Activated effector memory CD4-positive, alpha-beta T cell treated with Interleukin-2 at 50 U/mL for 16 hours (primary cell): Measurements from ENCODE around the gene AGL.
"Not testable (repeated sequence)": the region's sequence is repeated elsewhere in the genome, so short reads cannot be mapped to it uniquely, and the experiment has no call there.

Experiments used
- DNase-seq: peaks from one replicate; pipeline ENCODE4 v3.0.0-alpha.2; 2020

The AGL gene

DNA sequence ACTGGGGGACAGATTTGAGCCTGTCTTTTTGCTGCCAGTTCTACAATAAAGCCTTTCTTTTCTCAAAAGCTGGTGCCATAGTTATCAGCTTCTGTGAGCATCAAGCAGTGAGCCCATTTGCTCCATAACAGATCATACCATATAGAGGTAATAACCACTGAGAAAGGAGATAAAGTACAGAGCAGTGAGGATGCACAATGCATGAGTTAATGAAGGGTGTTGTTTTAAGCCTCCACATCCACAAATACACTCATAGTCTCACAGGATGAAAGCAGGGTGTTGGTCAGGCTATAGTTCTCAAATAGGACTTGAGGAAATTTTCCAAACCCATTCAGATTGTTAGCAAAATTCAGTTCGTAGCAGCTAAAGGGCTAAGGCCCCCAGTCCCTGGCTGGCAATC is 94.0 kb downstream of the AGL start:
- DNase-seq = no peak

DNA sequence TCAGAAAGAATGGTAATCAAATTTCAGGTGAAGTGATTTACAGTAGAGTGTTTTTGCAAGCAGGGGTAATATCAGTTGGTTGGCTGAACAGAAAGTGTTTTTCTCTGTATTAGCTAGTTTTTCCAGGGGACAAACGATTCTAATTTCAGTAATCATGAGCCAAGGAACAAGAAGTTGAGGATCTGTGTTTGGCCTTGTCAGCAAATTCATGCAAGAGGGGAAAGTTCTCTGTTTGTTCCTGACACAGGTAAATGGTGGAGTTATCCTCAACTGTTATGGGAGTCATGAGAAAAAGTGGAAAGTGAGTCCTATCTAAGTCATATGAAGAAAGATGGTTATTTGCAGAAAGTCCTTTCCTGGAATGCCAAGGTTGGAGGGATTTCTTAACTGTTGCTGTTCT is 95.0 kb downstream of the AGL start:
- DNase-seq = no peak

DNA sequence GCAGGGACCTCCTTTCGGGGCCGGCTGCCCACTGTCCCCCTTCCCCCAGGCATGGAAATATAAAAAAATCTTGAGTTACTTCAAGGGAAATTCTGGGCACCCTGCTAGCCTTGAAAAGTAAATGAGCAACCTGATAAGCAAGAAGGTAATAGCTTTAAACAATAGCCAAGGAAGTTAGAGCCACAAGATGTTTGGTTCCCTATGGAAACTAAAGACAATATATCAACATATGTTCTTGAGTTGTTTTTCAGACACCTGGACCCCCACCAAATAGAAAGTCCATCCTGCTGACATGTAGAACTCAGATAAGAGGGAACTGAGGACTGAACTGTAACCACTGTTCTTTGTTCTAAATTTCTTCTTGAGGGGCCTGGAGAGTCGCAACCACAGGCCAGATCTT is 100.3 kb downstream of the AGL start:
- DNase-seq = no peak

DNA sequence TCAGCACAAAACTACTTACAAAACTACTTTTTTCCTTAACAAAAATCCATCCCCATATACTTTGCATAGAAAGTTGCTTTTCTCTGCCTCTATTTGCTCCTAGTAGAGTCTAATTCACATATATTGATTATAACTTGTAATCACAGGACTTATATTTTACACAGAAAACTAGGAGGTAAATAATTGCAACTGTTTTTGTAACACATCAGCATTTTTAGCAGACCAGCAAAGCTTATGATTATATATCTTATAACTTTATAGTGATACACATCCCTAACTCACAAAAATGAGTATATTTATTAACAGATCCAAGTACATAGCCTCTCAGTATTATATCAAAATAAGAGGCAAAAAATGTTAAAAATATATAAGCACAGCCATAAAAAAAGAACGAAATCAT is 102.4 kb downstream of the AGL start:
- DNase-seq = no peak

DNA sequence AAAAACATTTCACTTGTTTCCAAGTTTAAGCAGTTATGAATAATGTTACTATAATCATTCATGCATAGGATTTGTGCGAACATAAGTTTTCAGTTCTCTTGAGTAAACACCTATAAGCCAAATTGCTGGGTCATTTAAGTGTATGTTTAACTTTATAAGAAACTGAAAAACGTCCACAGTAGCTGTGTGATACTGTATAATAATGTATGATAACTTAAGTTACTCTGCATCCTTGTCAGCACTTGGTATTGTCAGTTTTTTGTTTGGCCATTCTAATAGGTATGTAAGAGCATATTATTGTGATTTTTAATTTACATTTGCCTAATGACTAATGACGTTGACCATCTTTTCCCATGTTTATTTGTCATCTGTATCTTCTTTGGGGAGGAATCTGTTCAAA is 105.2 kb downstream of the AGL start:
- no peak for DNase-seq

DNA sequence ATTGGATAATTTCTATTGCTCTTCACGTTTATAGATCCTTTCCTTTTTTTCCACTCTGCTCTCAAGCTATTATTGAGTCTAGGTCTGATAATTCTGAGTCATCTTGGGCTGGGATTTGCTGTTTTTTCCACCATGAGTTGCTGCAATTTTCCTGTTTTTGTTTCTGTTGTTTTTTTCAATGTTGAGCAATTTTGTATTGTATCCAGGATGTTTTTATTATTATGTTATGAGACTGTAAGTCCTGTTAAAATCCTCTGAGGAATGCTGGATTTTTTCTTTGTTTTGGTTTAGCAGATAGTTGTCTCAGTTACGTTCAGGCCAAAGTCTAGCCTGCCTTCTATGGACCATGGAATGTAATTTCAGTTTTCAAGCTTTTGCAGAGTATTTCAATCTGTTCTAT is 106.6 kb downstream of the AGL start:
- DNase-seq = no peak

DNA sequence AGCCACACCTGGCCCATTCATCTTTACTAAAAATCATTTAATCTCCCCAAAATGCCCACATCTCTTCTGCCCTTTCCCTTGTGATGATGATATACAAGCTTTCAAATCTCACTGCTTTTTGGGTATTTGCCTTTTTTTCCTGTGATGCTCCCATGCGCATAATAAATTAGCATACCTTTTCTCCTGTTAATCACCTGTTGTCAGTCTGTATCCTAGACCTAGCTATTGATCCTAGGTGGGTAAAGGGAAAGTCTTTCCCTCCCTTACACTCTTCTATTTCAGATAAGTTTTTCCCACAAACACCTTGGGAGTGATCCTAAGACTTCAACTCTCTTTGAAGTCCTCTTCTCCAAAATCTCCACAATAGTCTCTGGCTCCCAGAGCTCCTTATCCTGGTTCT is 107.7 kb downstream of the AGL start:
- no peak for DNase-seq

DNA sequence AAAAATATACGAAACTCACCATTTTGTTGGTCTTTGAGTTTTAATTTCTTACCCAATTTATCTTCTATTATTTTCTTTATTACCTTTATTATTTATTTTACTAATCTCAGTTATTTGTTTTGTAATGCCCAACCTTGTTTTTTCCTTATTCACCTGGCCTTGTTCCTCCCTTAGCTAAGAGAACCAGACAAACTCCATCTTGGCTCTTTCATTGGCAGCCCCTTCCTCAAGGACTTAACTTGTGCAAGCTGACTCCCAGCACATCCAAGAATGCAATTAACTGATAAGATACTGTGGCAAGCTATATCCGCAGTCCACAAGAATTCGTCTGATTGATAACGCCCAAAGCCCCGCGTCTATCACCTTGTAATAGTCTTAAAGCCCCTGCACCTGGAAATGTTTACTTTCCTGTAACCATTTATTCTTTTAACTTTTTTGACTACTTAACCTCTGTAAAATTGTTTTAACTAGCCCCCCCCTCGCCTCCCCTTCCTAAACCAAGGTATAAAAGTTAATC is 109.1 kb downstream of the AGL start:
- DNase-seq = not testable (repeated sequence)

DNA sequence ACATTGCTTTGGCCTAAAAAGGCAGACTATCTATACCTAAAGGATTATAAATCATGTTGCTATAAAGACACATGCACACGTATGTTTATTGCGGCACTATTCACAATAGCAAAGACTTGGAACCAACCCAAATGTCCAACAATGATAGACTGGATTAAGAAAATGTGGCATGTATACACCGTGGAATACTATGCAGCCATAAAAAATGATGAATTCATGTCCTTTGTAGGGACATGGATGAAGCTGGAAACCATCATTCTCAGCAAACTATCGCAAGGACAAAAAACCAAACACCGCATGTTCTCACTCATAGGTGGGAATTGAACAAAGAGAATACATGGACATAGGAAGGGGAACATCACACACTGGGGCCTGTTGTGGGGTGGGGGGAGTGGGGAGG is 110.1 kb downstream of the AGL start:
- DNase-seq = not testable (repeated sequence)

DNA sequence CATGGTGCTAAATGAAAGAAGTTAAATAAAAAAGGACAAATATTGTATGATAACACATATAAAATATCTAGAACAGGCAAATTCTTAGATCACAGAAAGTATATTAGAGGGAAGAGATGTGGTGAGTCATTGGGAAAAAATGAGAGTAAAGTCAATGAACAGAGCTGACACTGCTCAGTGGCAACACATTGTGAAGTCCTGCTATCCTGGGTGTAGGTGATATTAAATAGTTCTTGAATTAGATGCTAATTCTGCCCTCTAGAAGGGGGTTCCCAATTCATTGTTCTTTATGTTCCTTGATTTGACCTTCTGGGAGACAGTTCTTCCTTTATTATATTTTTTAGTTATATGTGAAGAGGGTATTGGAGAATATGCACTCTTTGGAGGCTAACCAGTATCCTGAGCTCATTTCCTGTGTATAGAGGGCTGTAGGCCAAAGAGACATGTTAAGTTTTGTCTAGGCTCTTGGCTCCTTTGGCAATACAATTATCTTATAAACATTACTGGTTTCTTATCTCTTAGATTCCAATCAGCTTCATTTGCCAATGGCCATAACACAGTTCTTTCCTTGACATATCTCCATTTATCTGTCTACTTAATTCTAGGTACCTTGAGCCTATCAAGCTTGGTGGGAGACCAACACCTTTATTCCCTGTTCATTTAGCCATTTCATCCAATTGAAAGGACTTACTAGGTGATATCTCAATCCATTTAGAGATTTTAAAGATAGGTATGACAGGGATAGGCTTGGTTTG is 113.1 kb downstream of the AGL start:
- DNase-seq = no peak

DNA sequence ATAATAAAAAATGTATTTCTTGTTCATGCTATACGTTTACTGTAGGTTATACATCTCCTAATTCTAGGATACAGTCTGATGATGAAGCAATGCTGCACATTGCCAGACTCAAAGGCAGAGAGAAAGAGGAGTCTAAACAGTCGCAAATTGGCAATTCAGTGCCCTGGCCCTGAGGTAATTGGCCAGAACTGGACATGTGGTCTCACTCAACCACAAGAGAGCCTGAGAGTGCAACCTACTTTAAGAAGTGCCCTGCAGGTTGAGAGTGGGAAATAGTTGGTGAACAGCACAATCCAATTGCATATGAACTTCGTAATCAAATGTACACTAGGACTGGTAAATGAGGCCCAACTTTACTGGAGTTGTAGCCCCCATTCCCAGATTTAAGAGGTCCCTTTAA is 114.6 kb downstream of the AGL start:
- DNase-seq = no peak

DNA sequence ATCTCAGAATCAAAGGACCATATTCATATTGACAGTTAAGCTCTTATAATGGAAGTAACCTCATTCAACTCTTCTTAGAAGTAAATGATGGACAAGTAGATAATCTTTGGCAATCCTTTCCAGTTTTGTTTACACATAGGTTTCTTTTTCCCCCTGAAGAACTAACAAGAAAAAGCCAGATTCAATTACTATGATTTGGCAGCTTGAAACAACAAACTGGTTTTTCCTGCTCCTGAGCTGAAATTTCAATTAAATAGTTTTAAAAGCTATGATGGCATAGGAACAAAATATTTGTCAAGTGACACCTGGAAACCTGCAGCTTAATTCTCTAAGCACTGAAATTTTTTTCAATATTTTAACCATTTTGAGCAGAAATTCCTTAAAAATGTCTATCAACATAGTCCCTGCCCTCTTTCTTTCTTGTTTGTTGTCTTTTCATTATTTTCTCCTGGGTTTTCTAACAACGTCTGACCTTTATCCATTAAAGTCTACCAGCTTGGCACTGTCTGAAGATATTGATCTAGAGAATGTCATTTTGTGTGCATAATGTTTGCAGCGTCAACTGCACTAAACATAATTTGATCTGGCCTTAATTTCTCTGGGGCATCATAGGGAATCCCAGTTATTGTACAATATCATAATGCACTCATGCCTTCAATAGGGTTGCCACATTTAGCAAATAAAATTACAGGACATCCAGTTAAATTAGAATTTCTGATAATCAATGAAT is 115.7 kb downstream of the AGL start:
- no peak for DNase-seq

DNA sequence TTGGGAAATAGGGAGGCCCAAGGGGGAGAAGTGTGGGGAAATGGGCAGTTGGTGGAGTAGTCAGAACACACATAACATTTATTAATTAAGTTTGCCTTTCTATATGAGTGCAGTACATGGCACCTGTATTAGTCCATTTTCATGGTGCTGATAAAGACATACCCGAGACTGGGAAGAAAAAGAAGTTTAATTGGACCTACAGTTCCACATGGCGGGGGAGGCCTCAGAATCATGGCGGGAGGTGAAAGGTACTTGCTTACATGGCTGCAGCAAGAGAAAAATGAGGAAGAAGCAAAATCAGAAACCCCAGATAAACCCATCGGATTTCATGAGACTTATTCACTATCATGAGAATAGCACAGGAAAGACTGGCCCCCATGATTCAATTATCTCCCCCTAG is 118.1 kb downstream of the AGL start:
- DNase-seq = no peak

DNA sequence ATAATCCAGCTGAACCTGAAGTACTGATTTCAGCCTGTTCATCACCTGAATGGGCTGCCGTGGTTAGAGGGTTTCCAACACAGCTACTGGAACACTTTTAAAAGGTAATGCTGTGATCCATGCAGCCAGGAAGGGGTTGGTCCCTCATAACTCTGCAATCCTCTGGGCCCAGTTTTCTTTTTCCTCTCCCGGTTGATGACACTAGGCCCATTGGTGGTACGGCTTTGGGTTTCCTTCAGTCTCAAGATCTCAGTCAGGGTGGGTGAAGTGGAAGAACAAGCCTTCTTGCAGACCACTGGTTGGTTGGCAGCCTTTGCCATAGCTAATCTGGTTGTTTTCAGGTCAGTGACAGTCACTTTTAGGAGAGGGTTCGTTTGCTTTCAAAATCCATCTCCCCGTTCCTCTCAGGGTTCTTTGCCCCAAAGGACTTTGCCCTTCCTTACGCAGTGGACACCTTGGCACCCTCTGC is 119.1 kb downstream of the AGL start:
- DNase-seq = no peak

DNA sequence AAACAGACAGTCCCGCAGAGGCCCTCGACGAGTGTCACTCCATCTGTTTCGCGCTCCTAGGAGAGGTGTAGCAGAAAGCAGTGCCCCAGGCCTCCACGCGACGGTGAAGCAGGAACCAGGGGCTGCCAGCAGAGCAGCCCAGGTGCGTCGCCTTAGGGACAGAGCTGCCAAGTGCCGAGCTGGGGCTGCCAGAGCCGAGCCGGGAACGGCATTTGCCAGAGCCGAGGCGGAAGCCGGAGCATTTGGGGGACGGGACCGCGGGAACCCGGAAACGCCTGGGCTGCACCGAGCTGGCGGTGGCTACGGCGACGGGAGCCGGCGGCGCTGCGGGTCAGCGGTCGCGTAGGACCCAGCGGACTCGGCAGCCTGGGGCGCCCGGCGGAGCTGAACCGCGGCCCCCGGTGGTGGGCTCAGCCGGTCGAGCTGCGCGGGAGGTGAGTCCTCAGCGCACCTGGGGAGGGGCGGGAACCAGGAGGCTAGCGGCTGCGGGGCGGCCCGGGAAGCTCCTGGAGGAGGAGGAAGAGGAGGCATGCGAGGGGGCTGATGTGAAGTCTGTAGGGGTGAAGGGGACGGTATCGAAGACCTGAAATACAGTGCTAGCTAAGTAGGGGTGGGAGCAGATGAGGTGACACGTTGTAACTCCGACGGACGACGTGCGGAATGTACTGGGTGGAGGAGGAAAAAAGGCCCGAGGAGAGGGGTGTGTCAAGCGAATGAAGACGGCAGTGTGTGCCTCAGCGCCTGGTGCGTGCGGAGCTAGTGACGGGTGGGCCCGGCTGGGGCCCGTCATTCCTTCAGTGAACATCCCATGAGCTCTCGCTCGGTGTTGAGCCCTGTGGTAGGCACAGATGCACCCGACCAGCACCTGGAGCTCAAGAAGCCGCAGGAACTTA is 119.8 kb downstream of the AGL start, which contains the start of gene SLC35A3:
SLC35A3 (plus strand) TSS at position 268 of the 893 bp plus-strand sequence. CDS start 23,559 bp downstream, outside the sequence.
- peak; percentile 71 for DNase-seq

DNA sequence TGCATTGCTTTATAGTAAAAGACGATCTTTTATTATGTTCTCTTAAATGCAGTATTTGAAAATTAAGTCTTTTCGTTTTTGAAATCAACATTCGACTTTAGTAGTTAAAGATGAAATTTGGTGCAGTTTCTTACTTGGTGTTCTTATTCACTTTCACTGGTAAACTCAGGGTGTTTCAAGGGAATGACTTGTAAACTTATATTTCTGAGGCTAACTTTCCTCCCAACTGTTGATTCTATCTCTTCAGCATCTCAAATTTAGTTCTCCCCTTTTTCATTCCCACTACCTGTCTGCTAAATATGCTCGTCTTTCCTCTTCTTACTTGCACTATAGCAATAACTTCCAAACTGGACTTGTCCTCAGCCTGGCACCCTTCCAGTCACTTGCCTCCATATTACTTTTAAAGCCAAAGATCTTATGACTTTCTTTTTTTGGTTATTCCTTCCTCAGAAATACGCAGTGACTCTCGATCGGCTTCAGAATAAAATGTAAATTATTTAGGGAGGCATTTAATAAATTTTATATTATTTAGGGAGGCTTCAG is 120.6 kb downstream of the AGL start:
- DNase-seq = no peak

DNA sequence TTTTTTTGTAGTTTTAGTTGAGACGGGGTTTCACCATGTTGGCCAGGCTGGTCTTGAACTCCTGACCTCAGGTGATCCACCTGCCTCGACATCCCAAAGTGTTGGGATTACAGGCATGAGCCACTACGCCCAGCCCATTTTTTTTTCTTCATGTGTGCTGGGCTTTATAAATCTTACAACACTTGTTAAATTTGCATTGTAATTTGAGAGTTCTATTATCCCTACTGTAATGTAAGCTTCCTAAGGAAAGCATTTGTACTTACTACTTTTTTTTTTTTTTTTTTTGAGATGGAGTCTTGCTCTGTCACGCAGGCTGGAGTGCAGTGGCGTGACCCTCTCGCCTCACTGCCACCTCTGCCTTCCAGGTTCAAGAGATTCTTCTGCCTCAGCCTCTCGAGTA is 121.9 kb downstream of the AGL start:
- not testable (repeated sequence) for DNase-seq
